Mesothelial cell of epicardium (in vitro differentiated cells): ENCODE data around the gene QRFP. TPM values are rescaled to one million over a fixed set of nuclear protein-coding genes. Genes with fewer than 3 reads are reported as not detected.

Experiments used
- DNase-seq, 2 experiments: peaks; one replicate each; pipeline ENCODE4 v3.0.0; 2021; ENCODE audit warnings: low spot score in 2 of 2; ENCODE audit not compliant: unreplicated experiment in 2 of 2
- H3K27ac Mint-ChIP-seq: 2 replicates; pipeline ENCODE4 v1.8.0; 2021; ENCODE audit warnings: mixed read lengths
- H3K27me3 Mint-ChIP-seq: 2 replicates; pipeline ENCODE4 v1.8.0; 2021; ENCODE audit warnings: low read depth, mixed read lengths
- H3K36me3 Mint-ChIP-seq: 2 replicates; pipeline ENCODE4 v1.8.0; 2021; ENCODE audit warnings: mixed read lengths
- H3K4me1 Mint-ChIP-seq: 2 replicates; pipeline ENCODE4 v1.8.0; 2021; ENCODE audit warnings: mixed read lengths
- H3K4me3 Mint-ChIP-seq: 2 replicates; pipeline ENCODE4 v1.8.0; 2021; ENCODE audit warnings: mild to moderate bottlenecking, moderate library complexity, mixed read lengths
- H3K9me3 Mint-ChIP-seq: 2 replicates; pipeline ENCODE4 v1.8.0; 2021; ENCODE audit warnings: mixed read lengths
- total RNA-seq: library from RNA; stranded (reverse); gene quantifications from 3 replicates; pipeline ENCODE4 v1.2.1, GENCODE V29; 2021
- TF ChIP-seq, protein P1 (sequence below): fragments of 200-600 bp; sonication (generic); IDR thresholded peaks from one replicate; pipeline ENCODE4 v1.5.0; 2021; ENCODE audit warnings: antibody characterized with exemption; ENCODE audit not compliant: unreplicated experiment

QRFP gene
- total RNA-seq, 1 donor from 2014 or later: not detected

DNA sequence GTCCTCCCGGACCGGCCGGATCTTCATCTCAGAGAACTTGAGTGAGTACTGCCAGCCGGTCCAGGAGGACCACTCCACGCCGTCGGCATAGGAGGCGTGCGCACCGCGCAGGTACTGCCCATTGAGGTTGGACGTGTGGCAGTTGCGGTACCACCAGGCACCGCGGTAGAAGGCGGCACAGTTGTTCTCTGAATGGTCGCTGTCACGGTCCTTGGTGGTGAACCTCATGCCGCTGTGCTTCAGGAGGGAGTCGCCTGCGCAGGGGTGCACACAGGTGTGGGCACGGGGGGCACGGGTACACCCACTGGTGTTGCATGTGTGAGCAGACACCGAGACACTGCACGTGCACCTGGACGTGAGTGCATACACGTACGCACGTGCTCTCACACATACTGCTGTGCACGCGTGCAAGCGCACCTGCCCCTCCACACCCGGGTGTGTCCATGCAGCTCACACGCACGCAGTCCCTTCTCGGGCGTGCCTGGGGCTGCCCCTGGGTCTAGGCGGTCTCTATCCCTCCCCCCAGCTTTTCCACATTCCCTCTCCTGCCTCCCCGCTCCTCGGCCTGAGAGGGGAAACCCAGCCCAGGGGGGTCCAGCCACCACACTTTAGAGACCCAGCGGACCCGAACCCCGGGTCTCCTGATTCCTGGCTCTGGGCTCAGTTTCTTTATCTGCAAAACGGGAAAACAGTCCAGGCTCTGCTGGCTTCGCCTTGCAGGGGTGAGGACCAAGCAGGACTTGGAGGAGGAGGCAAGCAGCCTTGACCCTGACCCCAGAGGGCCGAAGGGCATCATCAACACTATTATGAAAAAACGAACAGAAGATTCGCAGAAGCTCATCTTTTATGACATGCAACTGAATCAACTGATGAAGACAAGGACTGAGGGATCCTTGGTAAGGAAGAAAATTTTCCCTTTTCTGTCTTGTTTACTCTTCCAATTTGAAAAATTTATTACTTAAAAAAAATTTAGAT lies 7.7 kb upstream of the QRFP start:
- H3K27ac Mint-ChIP-seq: no peak overlapping the region
- H3K9me3 Mint-ChIP-seq: no peaks in the 10 kb centered on the region
- H3K4me1 Mint-ChIP-seq: peaks cover 8% of the 10 kb centered on the region
- peaks cover 6% of the 10 kb centered on the region for H3K27me3 Mint-ChIP-seq
- no peak overlapping the region for H3K4me3 Mint-ChIP-seq
- TF ChIP-seq, protein P1, sequence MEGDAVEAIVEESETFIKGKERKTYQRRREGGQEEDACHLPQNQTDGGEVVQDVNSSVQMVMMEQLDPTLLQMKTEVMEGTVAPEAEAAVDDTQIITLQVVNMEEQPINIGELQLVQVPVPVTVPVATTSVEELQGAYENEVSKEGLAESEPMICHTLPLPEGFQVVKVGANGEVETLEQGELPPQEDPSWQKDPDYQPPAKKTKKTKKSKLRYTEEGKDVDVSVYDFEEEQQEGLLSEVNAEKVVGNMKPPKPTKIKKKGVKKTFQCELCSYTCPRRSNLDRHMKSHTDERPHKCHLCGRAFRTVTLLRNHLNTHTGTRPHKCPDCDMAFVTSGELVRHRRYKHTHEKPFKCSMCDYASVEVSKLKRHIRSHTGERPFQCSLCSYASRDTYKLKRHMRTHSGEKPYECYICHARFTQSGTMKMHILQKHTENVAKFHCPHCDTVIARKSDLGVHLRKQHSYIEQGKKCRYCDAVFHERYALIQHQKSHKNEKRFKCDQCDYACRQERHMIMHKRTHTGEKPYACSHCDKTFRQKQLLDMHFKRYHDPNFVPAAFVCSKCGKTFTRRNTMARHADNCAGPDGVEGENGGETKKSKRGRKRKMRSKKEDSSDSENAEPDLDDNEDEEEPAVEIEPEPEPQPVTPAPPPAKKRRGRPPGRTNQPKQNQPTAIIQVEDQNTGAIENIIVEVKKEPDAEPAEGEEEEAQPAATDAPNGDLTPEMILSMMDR: no peak
- no peaks in the 10 kb centered on the region for H3K36me3 Mint-ChIP-seq
- DNase-seq: no peak

DNA sequence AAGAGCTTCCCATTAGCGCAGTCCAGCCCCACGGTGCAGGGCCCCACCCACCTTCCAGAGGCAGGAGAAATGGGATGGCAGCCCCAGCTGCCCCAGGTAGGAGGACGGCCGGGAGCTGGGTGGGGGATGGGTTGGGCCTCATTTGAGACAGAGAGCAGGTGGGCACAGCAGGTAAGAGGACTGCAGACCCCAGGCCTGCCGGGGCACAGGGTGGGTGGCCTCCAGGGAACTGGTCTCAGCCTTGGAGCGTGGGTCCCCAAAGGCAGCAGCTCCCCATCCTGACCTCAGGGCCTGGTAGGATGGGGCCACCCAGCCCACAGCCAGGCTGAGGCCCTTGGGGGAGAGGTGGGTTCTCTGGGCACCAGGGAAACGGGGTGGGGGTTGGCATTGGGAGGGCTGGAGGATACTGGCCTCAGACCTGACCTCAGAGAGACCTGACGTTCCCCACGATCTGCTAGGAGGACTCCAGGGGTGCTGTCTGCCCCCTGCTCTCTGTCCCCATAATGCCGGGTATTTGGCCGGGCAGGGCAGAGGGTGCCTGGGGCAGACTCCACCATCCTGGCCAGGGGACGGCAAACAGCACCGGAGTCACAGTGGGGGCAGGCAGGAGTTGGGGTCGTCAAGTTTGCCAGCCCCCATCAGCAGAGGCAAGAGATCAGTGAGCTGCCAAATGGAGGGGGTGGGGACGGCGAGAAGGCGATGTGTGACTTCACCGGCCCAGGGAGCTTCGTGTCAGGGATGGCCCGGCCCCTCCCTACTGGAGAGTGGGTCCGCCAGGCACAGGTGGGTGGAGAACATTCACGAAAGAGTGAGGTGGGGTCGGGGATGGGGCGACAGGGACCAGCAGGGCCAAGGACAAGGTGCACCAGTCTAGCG lies 6.8 kb upstream of the QRFP start:
- TF ChIP-seq, protein P1: no peak

GRCh38 chr9:130902204-130903185 lies 5.9 kb upstream of the QRFP start:
- Mint-ChIP-seq H3K27me3 (peaks cover 6% of the 10 kb centered on the region), H3K4me1 (peaks cover 1% of the 10 kb centered on the region), H3K27ac (no peak overlapping the region), H3K4me3 (no peak overlapping the region), H3K36me3 (no peaks in the 10 kb centered on the region), H3K9me3 (no peaks in the 10 kb centered on the region)
- TF ChIP-seq, protein P1: no peak
- DNase-seq: no peak

More for the DNA sequence above, 6.8 kb upstream of the QRFP start:
- H3K4me1 Mint-ChIP-seq: peaks cover 7% of the 10 kb centered on the region
- H3K27ac Mint-ChIP-seq: no peak overlapping the region
- H3K9me3 Mint-ChIP-seq: no peaks in the 10 kb centered on the region
- peaks cover 6% of the 10 kb centered on the region for H3K27me3 Mint-ChIP-seq
- no peaks in the 10 kb centered on the region for H3K36me3 Mint-ChIP-seq
- no peak overlapping the region for H3K4me3 Mint-ChIP-seq
- DNase-seq: no peak

GRCh38 chr9:130901498-130902203 lies 5.0 kb upstream of the QRFP start:
- H3K27me3 Mint-ChIP-seq: peaks cover 6% of the 10 kb centered on the region
- no peaks in the 10 kb centered on the region for H3K4me1 Mint-ChIP-seq
- H3K27ac Mint-ChIP-seq: no peak overlapping the region
- no peak for DNase-seq
- H3K4me3 Mint-ChIP-seq: no peak overlapping the region
- TF ChIP-seq, protein P1: no peak
- H3K36me3 Mint-ChIP-seq: no peaks in the 10 kb centered on the region
- H3K9me3 Mint-ChIP-seq: no peaks in the 10 kb centered on the region
